IMR-90 (cell line): ENCODE measurements around the gene TFB2M. TPM values are rescaled to one million over a fixed set of nuclear protein-coding genes. Genes with fewer than 3 reads are reported as not detected.
A peak's percentile ranks its signal among the peaks of the same experiment; 100 is the strongest.

Experiments
- ATAC-seq: fragments of 200-7000 bp; cut with Tn5 transposase; 2 replicates; pipeline ENCODE4 v1.9.1; 2020; ENCODE audit warnings: low read depth, mild to moderate bottlenecking, moderate library complexity
- BruUV-seq: library from RNA; stranded (reverse); fragments of 400-500 nt; replicated peaks from 2 replicates; lab custom pipeline; 2021; lab: Mats Ljungman, UMichigan
- CTCF ChIA-PET: fragments of 300-600 bp; formaldehyde crosslinking; extraction: SDS; loops from one replicate; lab custom pipeline; 2021; ENCODE audit warnings: antibody characterized with exemption; lab: Yijun Ruan, JAX
- POLR2A ChIA-PET: fragments of 300-600 bp; sonication (Branson Sonifier 250); formaldehyde crosslinking; loops from one replicate; lab custom pipeline; 2022; ENCODE audit warnings: antibody characterized with exemption; ENCODE audit not compliant: unreplicated experiment; lab: Charles Lee
- DNase-seq: peaks from one replicate; pipeline ENCODE4 v3.0.0; 2013
- H2AFZ ChIP-seq: replicated peaks from 2 replicates; pipeline ENCODE3; 2013; ENCODE audit warnings: low read length, mild to moderate bottlenecking; ENCODE audit not compliant: poor library complexity
- H2AK5ac ChIP-seq: 2 replicates; pipeline ENCODE4 v1.6.1; 2013; ENCODE audit warnings: low read depth, low read length, inconsistent platforms
- H2AK9ac ChIP-seq: replicated peaks from 2 replicates; pipeline ENCODE3; 2013; ENCODE audit warnings: mild to moderate bottlenecking, low read depth, low read length, moderate library complexity; ENCODE audit not compliant: poor library complexity
- H2BK120ac ChIP-seq: 2 replicates; pipeline ENCODE4 v1.6.1; 2013; ENCODE audit warnings: low read depth, low read length, inconsistent platforms
- H2BK15ac ChIP-seq: 3 replicates; pipeline ENCODE4 v1.6.1; 2013; ENCODE audit warnings: low read depth, low read length, inconsistent platforms
- H2BK20ac ChIP-seq: 2 replicates; pipeline ENCODE4 v1.6.1; 2013; ENCODE audit warnings: low read depth, mild to moderate bottlenecking, inconsistent platforms, low read length, moderate library complexity
- H2BK5ac ChIP-seq: 2 replicates; pipeline ENCODE4 v1.6.1; 2013; ENCODE audit warnings: mild to moderate bottlenecking, low read depth, low read length, inconsistent platforms; ENCODE audit not compliant: poor library complexity, severe bottlenecking
- H3K14ac ChIP-seq: replicated peaks from 2 replicates; pipeline ENCODE4 v1.6.1; 2013; ENCODE audit warnings: low read depth, low read length, inconsistent platforms
- H3K18ac ChIP-seq: 2 replicates; pipeline ENCODE4 v1.6.1; 2013; ENCODE audit warnings: low read depth, low read length, control low read depth
- H3K23ac ChIP-seq: 2 replicates; pipeline ENCODE4 v1.6.1; 2013; ENCODE audit warnings: low read depth, low read length, inconsistent platforms
- H3K27ac ChIP-seq: 2 replicates; pipeline ENCODE4 v1.5.1; 2013; ENCODE audit warnings: mild to moderate bottlenecking, control low read depth, low read length; ENCODE audit not compliant: insufficient read depth
- H3K27me3 ChIP-seq: 2 replicates; pipeline ENCODE4 v1.6.1; 2013; ENCODE audit warnings: low read length; ENCODE audit not compliant: control insufficient read depth, insufficient read depth
- H3K36me3 ChIP-seq: 2 replicates; pipeline ENCODE4 v1.6.1; 2013; ENCODE audit warnings: low read length, mixed read lengths; ENCODE audit not compliant: control insufficient read depth, insufficient read depth
- H3K4ac ChIP-seq: 2 replicates; pipeline ENCODE4 v1.6.1; 2013; ENCODE audit warnings: low read depth, low read length, inconsistent platforms
- H3K4me1 ChIP-seq: 2 replicates; pipeline ENCODE4 v1.6.1; 2013; ENCODE audit warnings: low read length, mixed read lengths; ENCODE audit not compliant: control insufficient read depth, insufficient read depth
- H3K4me2 ChIP-seq: 2 replicates; pipeline ENCODE4 v1.6.1; 2013; ENCODE audit warnings: low read depth, mild to moderate bottlenecking, control low read depth, low read length, moderate library complexity
- H3K4me3 ChIP-seq: 2 replicates; pipeline ENCODE4 v1.5.1; 2013; ENCODE audit warnings: low read depth, mild to moderate bottlenecking, control low read depth, low read length, moderate library complexity; ENCODE audit not compliant: insufficient read depth
- H3K56ac ChIP-seq: 2 replicates; pipeline ENCODE4 v1.6.1; 2013; ENCODE audit warnings: low read length, inconsistent platforms; ENCODE audit not compliant: insufficient read depth; ENCODE audit errors: extremely low read depth
- H3K79me1 ChIP-seq, 2 experiments: 2 replicates each; pipeline ENCODE4 v1.6.1; 2013; ENCODE audit warnings: low read length in 2 of 2, inconsistent platforms in 1 of 2, low read depth in 1 of 2
- H3K9ac ChIP-seq: 2 replicates; pipeline ENCODE4 v1.6.1; 2013; ENCODE audit warnings: low read depth, low read length, control low read depth
- H3K9me1 ChIP-seq: 2 replicates; pipeline ENCODE4 v1.6.1; 2013; ENCODE audit warnings: low read length, inconsistent platforms; ENCODE audit not compliant: insufficient read depth
- H3K9me3 ChIP-seq: 2 replicates; pipeline ENCODE4 v1.6.1; 2013; ENCODE audit warnings: low read length; ENCODE audit not compliant: control insufficient read depth, insufficient read depth
- H4K20me1 ChIP-seq: 2 replicates; pipeline ENCODE4 v1.6.1; 2013; ENCODE audit warnings: low read length, inconsistent platforms; ENCODE audit not compliant: insufficient read depth
- H4K5ac ChIP-seq: 2 replicates; pipeline ENCODE4 v1.6.1; 2013; ENCODE audit warnings: mild to moderate bottlenecking, low read depth, low read length, control low read depth
- H4K8ac ChIP-seq, 2 experiments: 2 replicates each; pipeline ENCODE4 v1.6.1; 2013; ENCODE audit warnings: low read depth in 2 of 2, low read length in 2 of 2, control low read depth in 1 of 2, inconsistent platforms in 1 of 2
- H4K91ac ChIP-seq: 2 replicates; pipeline ENCODE4 v1.6.1; 2013; ENCODE audit warnings: low read depth, low read length, inconsistent platforms; ENCODE audit not compliant: insufficient read depth
- CEBPB ChIP-seq: IDR thresholded peaks from 2 replicates; pipeline ENCODE4 v1.6.1; 2012; ENCODE audit warnings: low read depth, low read length, improper control_type of control experiment
- CHD1 ChIP-seq: IDR thresholded peaks from 2 replicates; pipeline ENCODE4 v1.6.1; 2012; ENCODE audit warnings: low read depth, low read length, improper control_type of control experiment
- CTCF ChIP-seq: conservative IDR thresholded peaks from 2 replicates; pipeline ENCODE4 v1.5.1; 2012; ENCODE audit warnings: mild to moderate bottlenecking, low read depth, low read length, improper control_type of control experiment
- MAZ ChIP-seq: IDR thresholded peaks from 2 replicates; pipeline ENCODE4 v1.6.1; 2012; ENCODE audit warnings: low read depth, mild to moderate bottlenecking, low read length, improper control_type of control experiment, moderate library complexity, borderline replicate concordance
- MXI1 ChIP-seq: IDR thresholded peaks from 2 replicates; pipeline ENCODE4 v1.6.1; 2012; ENCODE audit warnings: low read depth, mild to moderate bottlenecking, low read length, moderate library complexity, borderline replicate concordance
- NFE2L2 ChIP-seq: fragments of 150-350 bp; IDR thresholded peaks from 2 replicates; pipeline ENCODE4 v1.6.1; 2016; ENCODE audit warnings: low read depth, mild to moderate bottlenecking, low read length
- RAD21 ChIP-seq: IDR thresholded peaks from 2 replicates; pipeline ENCODE4 v1.6.1; 2012; ENCODE audit warnings: low read length, improper control_type of control experiment
- SMC3 ChIP-seq: fragments of 150-350 bp; IDR thresholded peaks from 2 replicates; pipeline ENCODE4 v1.6.1; 2016; ENCODE audit warnings: low read depth, mild to moderate bottlenecking, antibody characterized with exemption, low read length, moderate library complexity
- WGBS, 2 experiments: methylation state at CpG; one replicate each; pipeline versions ENCODE4 v1.1.5 to v1.1.7; 2013; ENCODE audit warnings: missing lambda C conversion rate in 2 of 2; ENCODE audit not compliant: insufficient read length in 1 of 2; ENCODE audit errors: extremely low coverage in 2 of 2; 5-methylcytosine and 5-hydroxymethylcytosine counted together
- dilution Hi-C: fragments of 300-500 bp; cut with HindIII; formaldehyde crosslinking; loops from one replicate; pipeline ENCODE4 v1.14.3; 2018; ENCODE audit warnings: low sequenced_read_pairs; ENCODE audit not compliant: unreplicated experiment
- in situ Hi-C: fragments of 300-500 bp; cut with MboI; formaldehyde crosslinking; loops from 3 replicates; pipeline ENCODE4 v1.14.3; 2019; ENCODE audit warnings: low sequenced_read_pairs, inconsistent platforms, mixed read lengths
- intact Hi-C: fragments of 100-400 bp; cut with micrococcal nuclease; formaldehyde crosslinking; loops from 2 replicates; pipeline ENCODE4 v1.10.0; 2022
- polyA plus RNA-seq, 3 experiments: library from polyadenylated mRNA; depleted of rRNA; stranded (reverse); fragments of >200 nt; gene quantifications; 2 replicates each; pipeline ENCODE4 v1.2.3, GENCODE V29; 2012; ENCODE audit warnings: low replicate concordance in 1 of 3
- total RNA-seq: library from RNA; depleted of rRNA; stranded (reverse); fragments of >200 nt; gene quantifications from 2 replicates; pipeline ENCODE4 v1.2.3, GENCODE V29; 2012
- TF ChIP-seq, protein P1 (sequence below): fragments of 150-350 bp; IDR thresholded peaks from 2 replicates; pipeline ENCODE4 v1.6.1; 2017; ENCODE audit warnings: mild to moderate bottlenecking, antibody characterized with exemption, low read length, low read depth
- TF ChIP-seq, protein P2 (sequence below): fragments of 150-350 bp; IDR thresholded peaks from 2 replicates; pipeline ENCODE4 v1.6.1; 2016; ENCODE audit warnings: low read depth, mild to moderate bottlenecking, low read length, moderate library complexity, borderline replicate concordance

The TFB2M gene
- total and polyA plus RNA-seq, 2 of the 4 experiments (the other 2 are of a cell fraction): 13.3 to 15.7 TPM

- TF ChIP-seq MAZ (no peak), RAD21 (peak; percentile 62), CHD1 (no peak), MXI1 (no peak), SMC3 (peak; percentile 73), CTCF (peak; percentile 82), CEBPB (no peak), NFE2L2 (no peak)
- TF ChIP-seq, protein P1, sequence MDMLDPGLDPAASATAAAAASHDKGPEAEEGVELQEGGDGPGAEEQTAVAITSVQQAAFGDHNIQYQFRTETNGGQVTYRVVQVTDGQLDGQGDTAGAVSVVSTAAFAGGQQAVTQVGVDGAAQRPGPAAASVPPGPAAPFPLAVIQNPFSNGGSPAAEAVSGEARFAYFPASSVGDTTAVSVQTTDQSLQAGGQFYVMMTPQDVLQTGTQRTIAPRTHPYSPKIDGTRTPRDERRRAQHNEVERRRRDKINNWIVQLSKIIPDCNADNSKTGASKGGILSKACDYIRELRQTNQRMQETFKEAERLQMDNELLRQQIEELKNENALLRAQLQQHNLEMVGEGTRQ: no peak
- TF ChIP-seq, protein P2, sequence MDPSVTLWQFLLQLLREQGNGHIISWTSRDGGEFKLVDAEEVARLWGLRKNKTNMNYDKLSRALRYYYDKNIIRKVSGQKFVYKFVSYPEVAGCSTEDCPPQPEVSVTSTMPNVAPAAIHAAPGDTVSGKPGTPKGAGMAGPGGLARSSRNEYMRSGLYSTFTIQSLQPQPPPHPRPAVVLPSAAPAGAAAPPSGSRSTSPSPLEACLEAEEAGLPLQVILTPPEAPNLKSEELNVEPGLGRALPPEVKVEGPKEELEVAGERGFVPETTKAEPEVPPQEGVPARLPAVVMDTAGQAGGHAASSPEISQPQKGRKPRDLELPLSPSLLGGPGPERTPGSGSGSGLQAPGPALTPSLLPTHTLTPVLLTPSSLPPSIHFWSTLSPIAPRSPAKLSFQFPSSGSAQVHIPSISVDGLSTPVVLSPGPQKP: no peak
- Histone ChIP-seq H3K79me1 (peaks cover 19 to 39% of the 10 kb centered on the region in 2 experiments), H2BK120ac (no peak overlapping the region), H3K36me3 (no peaks in the 10 kb centered on the region), H3K56ac (no peak overlapping the region), H3K4me3 (no peak overlapping the region), H2BK15ac (no peak overlapping the region), H4K8ac (no peak overlapping the region), H4K5ac (no peak overlapping the region), H3K4ac (no peak overlapping the region), H3K23ac (no peak overlapping the region), H4K91ac (no peak overlapping the region), H4K20me1 (peaks cover 1% of the 10 kb centered on the region; the same call in 1 of the 2 replicates), H2AFZ (no peak overlapping the region), H2BK5ac (no peak overlapping the region), H3K9ac (no peak overlapping the region), H3K27me3 (no peaks in the 10 kb centered on the region), H2BK20ac (no peak overlapping the region), H3K27ac (no peak overlapping the region), H3K18ac (no peak overlapping the region), H3K9me3 (no peaks in the 10 kb centered on the region), H3K14ac (no peak overlapping the region), H2AK5ac (no peak overlapping the region), H3K4me2 (no peak overlapping the region), H3K4me1 (peaks cover 6% of the 10 kb centered on the region), H2AK9ac (no peak overlapping the region), H3K9me1 (peaks cover 8% of the 10 kb centered on the region; the same call in 1 of the 2 replicates)
- ATAC-seq: peak; percentile 57
- in situ Hi-C loops (no loop called here), intact Hi-C loops (loop anchor here (1.0 kb wide), 2 partner anchors 202 to 257 kb away; no protein-coding TSS in a partner anchor), dilution Hi-C loops (no loop called here)
- WGBS, 2 experiments: no CpG with 5 or more reads among the region's 2 CpGs
- no TSS peak for BruUV-seq
- ChIA-PET CTCF (interaction anchor here (0.6 to 1.1 kb wide), 8 partner anchors 10 to 1322 kb away, joined by 3 to 8 read pairs (median 4); no protein-coding TSS in a partner anchor), POLR2A (no interaction called here)
- DNase-seq: peak; percentile 79
Observed at GRCh38 chr1:246497331-246497915, 68.6 kb downstream of the TFB2M start.
